H1 (cell line): ENCODE results near the gene TSPOAP1. TPM values are rescaled to one million over a fixed set of nuclear protein-coding genes. Genes with fewer than 3 reads are reported as not detected.

Experiments used
- ATF3 ChIP-seq: IDR thresholded peaks from 2 replicates; pipeline ENCODE4 v1.6.1; 2011; ENCODE audit warnings: low read depth, mild to moderate bottlenecking, low read length; ENCODE audit not compliant: insufficient read depth
- CHD7 ChIP-seq: fragments of 300-600 bp; sonication (generic); IDR thresholded peaks from 2 replicates; pipeline ENCODE4 v1.7.1; 2012; ENCODE audit warnings: low read length, moderate library complexity, mild to moderate bottlenecking, inconsistent platforms; ENCODE audit not compliant: insufficient replicate concordance
- RFX5 ChIP-seq: IDR thresholded peaks from 2 replicates; pipeline ENCODE4 v1.6.1; 2011; ENCODE audit warnings: low read depth, low read length, improper control_type of control experiment, borderline replicate concordance
- SIN3A ChIP-seq, 2 experiments: IDR thresholded peaks in 1 of 2; conservative IDR thresholded peaks in 1 of 2; 2 replicates each; pipeline ENCODE4 v1.6.1; 2011 to 2012; ENCODE audit warnings: low read length in 2 of 2, improper control_type of control experiment in 1 of 2, low read depth in 1 of 2, mild to moderate bottlenecking in 1 of 2
- TAF1 ChIP-seq: IDR thresholded peaks from 2 replicates; pipeline ENCODE4 v1.6.1; 2011; ENCODE audit warnings: mild to moderate bottlenecking, low read depth, low read length
- polyA plus RNA-seq, 7 experiments: library from polyadenylated mRNA; depleted of rRNA in 3 of 7; stranded (reverse) in 5 of 7; unstranded in 2 of 7; fragments of >200 nt in 5 of 7; fragments of 200-250 nt in 2 of 7; gene quantifications; 1 replicate in 5 of 7; 2 replicates in 1 of 7; 4 replicates in 1 of 7; pipeline versions ENCODE4 v1.2.1 to v1.2.3, GENCODE V29; 2011 to 2013; ENCODE audit warnings: missing spikeins in 2 of 7, mixed read lengths in 2 of 7
- total RNA-seq: library from RNA; stranded (reverse); fragmentation: NEBNext Ultra II Directional; extraction: Animal tissue kit (Norgen Biotek cat#: 25700); gene quantifications from 2 replicates; pipeline ENCODE4 v1.2.1, GENCODE V29; 2021

Gene TSPOAP1
- total and polyA plus RNA-seq, 2 of the 8 experiments (the other 6 are each of a cell fraction or from before 2014, with no cell fraction given): 7.6 to 9.2 TPM

- TF ChIP-seq CHD7: no peak
- TF ChIP-seq SIN3A (conservative IDR thresholded peaks at IDR 0.05 in 1 of 2, IDR thresholded peaks at IDR 0.05 in 1 of 2; ENCODE audit: low read depth in 1 of 2, low read length in 2 of 2): no peak
- no peak for TF ChIP-seq ATF3
- no peak for TF ChIP-seq TAF1
- TF ChIP-seq RFX5: no peak
Measured at GRCh38 chr17:58334661-58335060, 6.1 kb upstream of the TSPOAP1 start (continued).
